ENCODE measurements around the gene OSTC.

The OSTC gene

DNA sequence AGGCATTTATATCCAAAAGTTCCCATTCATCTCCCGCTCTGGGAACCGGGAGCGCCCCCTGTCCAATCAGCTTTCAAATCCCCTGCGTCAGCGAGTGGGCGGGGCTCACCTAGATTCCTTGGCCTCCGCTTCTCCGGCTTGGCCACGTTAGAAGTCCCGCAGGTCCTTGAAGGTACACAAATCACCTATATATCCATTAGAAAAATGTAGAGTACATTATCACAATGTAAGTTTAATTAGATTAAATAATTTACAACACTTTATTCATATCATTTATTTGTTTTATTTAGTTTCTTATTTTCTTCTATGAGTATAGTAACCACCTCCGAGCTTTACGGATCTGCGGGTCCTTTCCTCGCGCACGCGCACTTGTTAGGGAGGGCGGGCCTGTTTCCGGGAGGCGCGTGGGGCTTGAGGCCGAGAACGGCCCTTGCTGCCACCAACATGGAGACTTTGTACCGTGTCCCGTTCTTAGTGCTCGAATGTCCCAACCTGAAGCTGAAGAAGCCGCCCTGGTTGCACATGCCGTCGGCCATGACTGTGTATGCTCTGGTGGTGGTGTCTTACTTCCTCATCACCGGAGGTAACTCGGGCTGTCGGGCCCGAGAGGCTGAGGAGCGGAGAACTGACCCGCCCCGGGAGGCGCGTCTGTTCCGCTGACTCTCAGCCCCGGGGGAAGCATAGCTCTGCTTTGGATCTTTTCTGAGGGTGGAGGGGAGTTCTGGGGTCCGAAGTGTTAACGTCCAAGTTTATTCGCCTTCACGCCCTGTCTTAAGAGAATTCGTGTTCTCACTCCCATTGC lies at the start of gene OSTC:
Gene OSTC (plus strand): TSS at position 388 of the 802 bp plus-strand sequence. CDS start 57 bp downstream, at position 445.
- in situ Hi-C loops (cut with HindIII; ENCODE audit: low sequenced_read_pairs): no loop called here
- DNase-seq (ENCODE audit: low read depth, low spot score): peak; percentile 99
- peak within 1 kb of the TSS; percentile 86 for H3K4me3 ChIP-seq (ENCODE audit: low read depth, low read length)
- TF ChIP-seq, protein P1, sequence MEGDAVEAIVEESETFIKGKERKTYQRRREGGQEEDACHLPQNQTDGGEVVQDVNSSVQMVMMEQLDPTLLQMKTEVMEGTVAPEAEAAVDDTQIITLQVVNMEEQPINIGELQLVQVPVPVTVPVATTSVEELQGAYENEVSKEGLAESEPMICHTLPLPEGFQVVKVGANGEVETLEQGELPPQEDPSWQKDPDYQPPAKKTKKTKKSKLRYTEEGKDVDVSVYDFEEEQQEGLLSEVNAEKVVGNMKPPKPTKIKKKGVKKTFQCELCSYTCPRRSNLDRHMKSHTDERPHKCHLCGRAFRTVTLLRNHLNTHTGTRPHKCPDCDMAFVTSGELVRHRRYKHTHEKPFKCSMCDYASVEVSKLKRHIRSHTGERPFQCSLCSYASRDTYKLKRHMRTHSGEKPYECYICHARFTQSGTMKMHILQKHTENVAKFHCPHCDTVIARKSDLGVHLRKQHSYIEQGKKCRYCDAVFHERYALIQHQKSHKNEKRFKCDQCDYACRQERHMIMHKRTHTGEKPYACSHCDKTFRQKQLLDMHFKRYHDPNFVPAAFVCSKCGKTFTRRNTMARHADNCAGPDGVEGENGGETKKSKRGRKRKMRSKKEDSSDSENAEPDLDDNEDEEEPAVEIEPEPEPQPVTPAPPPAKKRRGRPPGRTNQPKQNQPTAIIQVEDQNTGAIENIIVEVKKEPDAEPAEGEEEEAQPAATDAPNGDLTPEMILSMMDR (IDR thresholded peaks at IDR 0.05; ENCODE audit: low read depth, low read length): peak; percentile 9

DNA sequence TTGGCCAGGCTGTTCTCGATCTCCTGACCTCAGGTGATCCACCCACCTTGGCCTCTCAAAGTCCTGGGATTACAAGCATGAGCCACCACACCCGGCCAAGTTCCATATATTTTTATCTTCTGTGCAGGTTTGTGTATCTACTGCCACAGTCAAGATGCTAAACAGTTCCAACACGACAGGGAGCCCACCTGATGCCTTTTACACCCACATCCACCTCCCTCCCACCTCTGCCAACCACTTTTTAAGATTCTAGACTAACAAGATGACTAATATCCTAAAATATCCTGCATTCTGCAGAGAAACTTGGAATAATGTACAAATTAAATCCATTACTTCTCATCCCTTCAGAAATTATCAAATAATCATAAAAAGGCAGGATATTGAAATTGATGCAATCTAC lies 49.3 kb upstream of the OSTC start:
- TF ChIP-seq, protein P1 (IDR thresholded peaks at IDR 0.05; ENCODE audit: low read depth, low read length): no peak
- H3K4me3 ChIP-seq (ENCODE audit: low read depth, low read length): no peak overlapping the region
- in situ Hi-C loops (cut with HindIII; ENCODE audit: low sequenced_read_pairs): no loop called here
- DNase-seq (ENCODE audit: low read depth, low spot score): no peak

DNA sequence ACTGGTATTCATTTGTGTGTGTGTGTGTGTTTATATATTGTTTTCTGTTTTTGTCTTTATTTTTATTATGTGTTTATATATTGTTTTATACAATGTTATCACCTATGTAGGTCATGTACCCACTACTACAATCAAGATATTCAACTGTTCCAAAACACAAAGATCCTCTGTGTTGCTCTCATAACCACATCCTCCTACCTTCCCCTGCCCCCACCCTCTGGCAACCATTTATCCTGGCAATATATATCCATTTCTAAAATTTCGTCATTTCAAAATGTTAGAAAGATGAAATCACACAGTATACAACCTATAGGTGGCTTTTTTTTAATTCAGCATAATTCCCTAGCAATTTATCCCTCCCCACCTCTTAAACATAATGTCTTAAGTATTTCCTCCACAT lies 48.9 kb upstream of the OSTC start:
- in situ Hi-C loops (cut with HindIII; ENCODE audit: low sequenced_read_pairs): no loop called here
- DNase-seq (ENCODE audit: low read depth, low spot score): no peak
- no peak overlapping the region for H3K4me3 ChIP-seq (ENCODE audit: low read depth, low read length)

DNA sequence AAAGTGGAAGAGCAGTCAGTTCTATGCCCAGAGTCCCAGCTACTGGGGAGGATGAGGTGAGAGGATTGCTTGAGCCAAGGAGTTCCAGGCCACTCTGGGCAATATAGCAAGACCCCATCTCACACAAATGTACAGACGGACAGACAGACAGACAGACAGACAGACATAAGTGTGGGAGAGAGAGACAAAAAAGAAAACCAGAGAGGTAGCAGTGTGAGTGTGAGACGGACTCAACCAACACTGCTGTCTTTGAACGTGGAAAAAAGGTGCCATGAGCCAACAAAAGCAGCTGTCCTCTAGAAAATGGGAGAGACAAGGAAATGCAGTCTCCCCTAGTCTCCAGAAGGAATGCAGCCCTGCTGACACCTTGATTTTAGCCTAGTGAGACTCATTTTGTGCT lies 48.2 kb upstream of the OSTC start:
- in situ Hi-C loops (cut with HindIII; ENCODE audit: low sequenced_read_pairs): no loop called here
- no peak overlapping the region for H3K4me3 ChIP-seq (ENCODE audit: low read depth, low read length)
- no peak for DNase-seq (ENCODE audit: low read depth, low spot score)
- TF ChIP-seq, protein P1 (IDR thresholded peaks at IDR 0.05; ENCODE audit: low read depth, low read length): no peak

More for the DNA sequence above, 48.9 kb upstream of the OSTC start:
- TF ChIP-seq, protein P1 (IDR thresholded peaks at IDR 0.05; ENCODE audit: low read depth, low read length): no peak

DNA sequence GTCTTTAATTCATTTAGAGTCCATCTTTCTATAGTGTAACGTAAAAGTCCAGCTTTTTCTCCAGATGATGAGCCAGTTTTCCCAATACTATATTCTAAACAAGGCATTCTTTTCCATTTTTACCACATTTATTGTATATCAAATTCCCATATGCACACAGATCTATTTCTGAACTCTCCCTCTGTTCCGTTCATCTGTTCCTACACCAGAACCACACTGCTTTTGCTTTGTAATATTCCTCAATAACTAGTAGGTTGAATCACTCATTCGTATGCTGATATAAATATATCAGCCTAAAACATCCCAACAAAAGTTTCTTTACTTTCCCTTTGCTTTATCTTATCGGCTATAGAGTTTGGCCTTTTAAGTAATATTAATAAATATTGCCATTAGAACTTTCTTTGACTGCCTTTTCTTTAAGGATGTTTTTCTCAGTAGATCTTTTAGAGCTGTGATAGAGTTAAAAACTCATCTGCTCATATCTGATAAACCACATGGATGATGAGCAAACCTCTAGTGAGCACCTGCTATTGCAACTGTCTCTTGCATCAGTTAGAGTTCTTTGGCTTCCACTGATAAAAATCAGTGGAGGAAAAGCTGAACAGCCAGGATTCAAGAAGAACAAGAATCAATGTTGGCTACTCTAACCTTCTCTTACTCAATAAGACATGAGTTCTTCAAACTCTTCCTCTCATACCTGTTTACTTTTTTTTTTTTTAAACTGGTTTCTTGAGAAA lies 43.2 kb upstream of the OSTC start:
- TF ChIP-seq, protein P1 (IDR thresholded peaks at IDR 0.05; ENCODE audit: low read depth, low read length): no peak
- in situ Hi-C loops (cut with HindIII; ENCODE audit: low sequenced_read_pairs): no loop called here
- H3K4me3 ChIP-seq (ENCODE audit: low read depth, low read length): no peak overlapping the region
- DNase-seq (ENCODE audit: low read depth, low spot score): no peak

DNA sequence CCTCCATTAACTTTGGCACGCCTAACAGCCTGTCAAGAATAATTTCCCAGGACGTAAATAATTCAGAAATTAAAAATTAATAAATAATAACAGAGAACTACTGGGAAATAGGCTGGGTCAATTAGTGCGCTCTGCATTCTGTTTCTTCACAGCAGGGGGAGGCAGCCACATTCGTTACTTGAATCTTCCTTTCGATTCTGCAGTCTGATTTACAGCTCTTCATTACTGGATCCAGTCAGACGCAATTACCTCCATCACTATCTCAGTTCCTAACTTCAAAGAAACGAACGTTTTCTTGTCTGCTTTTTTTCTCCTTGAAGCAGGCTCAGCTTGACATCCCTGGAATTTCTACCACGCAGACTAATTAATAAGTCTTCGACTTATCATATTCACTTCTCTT lies 39.0 kb upstream of the OSTC start:
- DNase-seq (ENCODE audit: low read depth, low spot score): no peak
- TF ChIP-seq, protein P1 (IDR thresholded peaks at IDR 0.05; ENCODE audit: low read depth, low read length): peak; percentile 13
- in situ Hi-C loops (cut with HindIII; ENCODE audit: low sequenced_read_pairs): no loop called here
- H3K4me3 ChIP-seq (ENCODE audit: low read depth, low read length): peak overlapping the region; percentile 21
